NCI-H2227 (cell line): ENCODE data around the gene CHST2.
"Not testable (repeated sequence)": the region's sequence is repeated elsewhere in the genome, so short reads cannot be mapped to it uniquely, and the experiment has no call there.

Experiments
- DNase-seq: peaks from one replicate; lab custom pipeline; 2025; ENCODE audit not compliant: unreplicated experiment; lab: John Stamatoyannopoulos, UW

Gene CHST2

DNA sequence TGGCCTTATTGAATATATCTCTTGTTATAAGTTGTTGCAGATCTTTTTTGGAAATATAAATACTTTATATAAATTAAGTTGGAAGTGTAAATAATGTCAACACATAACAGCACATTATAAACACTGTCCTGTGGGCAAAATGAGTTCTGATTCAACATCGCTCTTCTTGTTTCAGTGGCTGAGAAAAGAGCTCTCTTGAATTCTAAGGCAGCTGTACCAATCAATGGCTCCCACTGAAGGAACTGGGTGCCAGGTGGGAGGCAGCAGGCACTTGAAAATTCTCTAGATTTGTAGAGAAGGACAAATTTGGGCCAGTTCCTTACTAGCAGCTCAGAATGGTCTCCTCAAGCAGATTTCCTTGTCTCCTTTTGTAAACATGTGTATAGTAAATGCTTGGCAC is 45.6 kb downstream of the CHST2 start:
- DNase-seq = no peak

DNA sequence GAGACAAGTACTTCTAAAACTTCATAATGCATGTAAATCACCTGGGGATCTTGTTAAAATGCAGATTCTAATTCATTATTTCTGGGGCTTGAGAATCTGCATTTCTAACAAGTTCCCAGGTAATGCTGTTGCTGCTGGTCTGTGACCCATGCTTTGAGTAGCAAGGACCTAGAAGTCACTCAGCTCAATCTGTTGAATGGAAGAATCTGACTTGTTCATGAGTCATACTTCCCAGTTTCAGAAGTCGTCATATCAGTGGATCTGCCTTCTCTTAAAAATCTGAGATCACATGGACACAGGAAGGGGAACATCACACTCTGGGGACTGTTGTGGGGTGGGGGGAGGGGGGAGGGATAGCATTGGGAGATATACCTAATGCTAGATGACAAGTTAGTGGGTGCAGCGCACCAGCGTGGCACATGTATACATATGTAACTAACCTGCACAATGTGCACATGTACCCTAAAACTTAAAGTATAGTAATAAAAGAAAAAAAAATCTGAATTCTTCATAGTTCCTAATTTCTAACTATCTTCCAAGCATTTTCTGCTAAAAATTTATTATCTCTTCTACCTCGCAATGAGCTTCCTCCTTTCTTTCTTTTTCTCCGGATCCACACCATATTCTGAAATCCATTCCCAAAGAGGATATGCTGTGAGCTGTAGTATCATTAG is 46.2 kb downstream of the CHST2 start:
- not testable (repeated sequence) for DNase-seq

DNA sequence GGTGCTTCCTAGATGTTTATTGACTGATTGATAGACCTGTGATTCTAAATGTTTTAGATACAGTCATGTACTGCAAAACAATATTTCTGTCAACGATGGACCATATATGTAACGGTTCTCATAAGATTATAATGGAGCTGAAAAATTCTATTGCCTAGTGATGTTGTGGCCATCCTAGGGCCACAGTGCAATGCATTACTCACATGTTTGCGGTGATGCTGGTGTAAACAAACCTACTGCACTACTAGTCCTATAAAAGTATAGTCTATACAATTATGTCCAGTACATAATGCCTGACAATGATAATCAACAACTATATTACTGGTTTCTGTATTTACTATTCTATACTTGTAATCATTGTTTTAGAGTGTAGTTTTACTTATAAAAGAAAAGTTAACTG is 46.8 kb downstream of the CHST2 start:
- no peak for DNase-seq

DNA sequence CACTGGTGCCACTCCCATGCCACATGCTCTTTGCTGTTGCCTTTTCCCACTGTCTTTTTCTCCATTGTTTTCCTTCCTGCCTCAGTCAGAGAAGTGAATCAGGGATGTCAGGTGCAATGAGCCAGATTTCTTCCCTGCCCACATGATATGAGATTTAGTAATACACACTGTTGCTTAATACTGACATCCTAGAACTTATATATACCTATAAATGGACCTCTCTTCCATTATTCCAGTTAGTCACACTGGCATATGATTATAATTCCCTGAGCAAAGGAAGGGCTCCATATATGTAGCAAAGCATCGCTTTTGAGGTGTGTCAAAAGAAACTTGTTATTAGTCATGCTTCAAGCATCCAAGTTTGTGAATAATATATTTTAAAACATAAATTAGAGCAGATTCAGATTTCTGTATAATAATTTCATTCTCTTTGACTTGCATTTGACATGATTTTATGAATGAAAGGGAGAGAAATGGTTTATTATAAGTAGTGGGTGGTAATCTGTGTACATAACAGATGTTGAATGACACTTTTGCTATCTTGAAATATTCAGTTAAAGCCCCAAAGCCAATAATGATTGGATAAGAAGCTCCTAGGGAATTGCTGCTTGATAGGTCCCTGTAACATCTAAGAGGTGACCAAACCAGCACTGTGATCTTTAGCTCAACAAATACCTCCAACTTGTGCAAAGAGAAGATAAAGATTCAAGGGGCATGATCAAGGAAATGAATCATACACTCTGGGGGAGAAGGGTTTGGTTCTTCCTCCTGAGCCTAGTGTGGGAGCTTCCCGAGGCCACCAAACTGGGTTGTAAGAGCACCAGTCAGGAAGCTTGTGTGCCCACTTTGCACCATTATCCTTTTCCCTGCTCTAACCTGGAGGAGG is 48.6 kb downstream of the CHST2 start:
- DNase-seq = no peak

DNA sequence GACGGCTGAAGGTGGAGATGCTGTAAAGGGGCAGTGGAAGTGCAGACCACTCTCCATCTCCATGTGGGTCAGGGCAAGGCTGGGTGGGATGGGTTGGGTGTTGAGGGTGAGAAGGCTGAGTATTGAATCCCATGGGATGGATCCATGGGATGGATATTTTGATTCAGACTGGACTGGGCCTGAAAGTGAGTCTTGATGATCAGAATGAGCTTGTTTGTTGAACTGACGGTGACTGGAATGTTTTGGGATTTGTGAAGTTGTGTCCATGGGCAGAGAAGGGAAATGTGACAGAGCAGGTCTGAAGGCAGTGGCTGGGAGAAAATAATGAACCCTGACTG is 49.3 kb downstream of the CHST2 start:
- DNase-seq = no peak

DNA sequence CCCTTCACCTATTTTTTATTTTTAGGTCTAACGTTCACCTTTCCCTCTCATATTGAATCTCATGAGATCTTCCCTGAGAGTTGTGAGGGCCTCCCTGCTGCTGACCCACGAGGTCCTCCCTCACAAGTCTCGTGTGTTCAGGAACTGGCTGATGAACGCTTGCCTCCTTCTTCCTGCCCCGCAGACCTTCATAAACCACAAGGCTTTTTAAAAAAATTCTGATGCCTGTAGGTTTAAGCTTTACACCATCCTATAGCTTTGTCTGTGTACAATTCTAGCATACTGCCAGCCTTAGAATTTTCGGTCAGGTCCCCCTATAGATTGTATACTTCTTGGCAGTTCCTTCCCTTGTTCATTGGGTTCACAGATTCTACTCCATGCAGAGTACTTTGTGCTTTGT is 50.5 kb downstream of the CHST2 start:
- no peak for DNase-seq

DNA sequence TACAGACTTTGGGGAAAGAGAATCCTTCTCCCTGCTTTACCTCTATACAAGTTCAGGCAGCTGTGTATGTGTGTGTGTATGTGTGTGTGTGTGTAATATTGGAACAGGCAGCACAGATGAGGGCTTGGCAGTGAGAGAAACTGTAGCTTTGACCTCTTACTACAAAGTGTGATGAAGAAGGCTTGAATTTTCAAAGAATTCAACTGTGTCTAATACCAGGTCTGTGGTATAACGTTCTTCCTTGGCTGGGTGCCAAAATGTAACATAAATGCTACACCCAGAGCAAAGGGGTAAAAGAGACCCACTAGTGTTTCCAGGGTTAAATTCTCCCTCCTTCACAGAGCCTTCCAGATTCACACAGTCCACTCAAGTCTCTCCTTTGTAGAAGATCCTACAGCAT is 51.1 kb downstream of the CHST2 start:
- no peak for DNase-seq

DNA sequence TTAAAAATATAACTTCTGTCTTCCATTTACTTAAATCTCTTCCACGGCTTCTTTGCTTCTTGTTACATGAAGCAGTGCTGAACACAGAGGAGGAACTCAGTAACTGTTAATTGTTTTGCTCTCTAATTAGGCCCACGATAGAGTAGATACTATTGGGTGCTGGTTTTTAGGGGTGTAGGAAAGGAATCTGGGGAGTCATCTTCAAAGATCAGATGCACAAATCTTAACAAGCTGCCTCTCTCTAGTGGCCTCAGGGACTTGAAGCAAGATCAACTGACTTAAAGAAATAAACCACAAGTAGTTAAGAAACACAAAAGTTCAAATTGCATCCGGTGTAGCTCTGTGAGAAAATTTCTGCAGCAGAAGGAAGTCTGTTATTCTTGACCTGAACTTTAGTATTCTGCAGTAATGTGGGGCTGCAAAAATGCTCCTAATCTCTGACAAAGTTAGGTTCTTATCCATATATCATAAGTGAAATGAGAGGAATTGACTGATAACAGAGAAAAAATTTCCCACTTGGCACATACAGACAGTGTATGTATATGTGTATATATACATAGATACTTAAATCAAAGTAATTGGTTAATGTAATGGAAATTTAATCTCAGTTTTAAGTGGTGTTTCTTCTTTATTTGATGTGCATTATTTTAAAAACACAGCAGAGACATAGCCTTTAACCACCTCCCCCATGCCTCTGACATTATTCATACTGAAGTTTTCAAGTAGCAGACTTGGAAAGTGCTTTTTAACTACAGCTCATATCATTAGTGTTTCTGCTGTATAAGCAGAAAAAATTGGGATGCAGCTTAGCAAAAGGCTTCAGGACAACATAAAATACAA is 51.8 kb downstream of the CHST2 start:
- no peak for DNase-seq

DNA sequence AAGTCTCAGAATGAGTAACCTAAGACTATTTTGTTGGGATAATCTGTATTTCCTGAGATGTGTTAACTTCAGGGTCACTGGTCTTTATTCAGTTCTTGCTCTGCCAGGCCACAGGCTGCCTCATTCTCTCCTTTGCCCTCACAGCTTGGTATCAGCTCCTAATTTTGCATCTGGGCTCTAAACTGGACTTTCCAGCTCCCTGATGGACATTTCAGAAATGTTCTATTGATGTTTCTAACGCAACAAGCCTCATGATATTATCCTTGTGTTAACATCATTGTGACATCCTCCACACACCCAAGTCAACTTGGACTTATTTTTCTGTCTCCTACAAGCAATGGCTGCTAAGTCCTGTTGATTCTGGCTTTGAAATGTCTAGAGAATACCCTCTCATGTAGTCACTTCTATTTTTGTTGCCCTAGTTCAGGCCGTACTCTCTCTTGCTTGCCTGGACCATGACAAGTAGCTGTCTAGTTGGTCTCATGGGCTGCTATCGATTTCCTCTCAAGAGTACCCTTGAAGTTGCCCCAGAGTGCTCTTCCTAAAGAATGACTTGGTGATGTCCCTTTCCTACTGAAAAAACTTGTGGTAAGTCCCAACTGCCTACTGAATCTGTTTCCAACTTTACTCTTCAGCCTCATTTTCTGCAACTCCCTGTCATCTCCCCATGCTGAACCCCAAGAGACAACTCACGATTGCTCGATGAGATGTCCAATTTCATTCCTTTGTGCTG is 52.7 kb downstream of the CHST2 start:
- DNase-seq = no peak

DNA sequence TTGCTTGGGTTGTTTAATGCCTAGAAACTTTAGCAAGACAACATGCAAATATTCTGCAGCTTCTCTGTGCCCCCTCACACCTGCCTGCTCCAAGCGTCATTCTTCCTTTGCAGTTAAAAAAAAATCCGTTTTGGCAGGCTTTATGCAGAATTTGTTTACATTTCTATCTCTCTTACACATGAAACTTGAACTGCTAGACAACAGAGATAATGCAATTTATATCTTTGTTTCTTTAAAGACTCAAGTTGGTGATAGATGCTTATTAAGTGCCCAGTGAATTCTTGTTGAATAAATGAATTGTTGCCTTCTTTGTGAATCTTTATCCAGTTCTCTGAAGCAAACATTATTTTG is 53.2 kb downstream of the CHST2 start:
- DNase-seq = no peak

DNA sequence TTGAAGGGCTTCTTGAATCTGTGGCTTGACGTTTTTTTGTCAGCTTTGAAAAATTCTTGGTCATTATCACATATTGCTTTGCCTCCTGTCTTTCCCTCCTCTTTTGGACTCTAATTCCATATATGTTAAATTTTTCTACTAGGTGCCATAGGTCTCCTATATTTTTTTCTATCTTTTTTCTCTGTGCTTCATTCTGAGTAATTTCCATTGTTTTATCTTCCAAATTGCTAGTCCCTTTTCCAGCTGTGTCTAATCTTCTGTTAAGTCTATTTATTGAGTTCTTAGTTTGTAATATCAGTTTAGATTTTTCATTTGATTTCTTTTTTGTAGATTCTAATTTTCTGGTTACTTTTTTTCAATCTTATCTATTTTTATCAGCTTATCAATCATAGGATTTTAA is 53.7 kb downstream of the CHST2 start:
- DNase-seq = no peak
